Right ventricle myocardium superior (tissue), 1 donor: ENCODE results near the gene ANKLE2. TPM values are rescaled to one million over a fixed set of nuclear protein-coding genes. Genes with fewer than 3 reads are reported as not detected.

Experiments used
- total RNA-seq: library from RNA; stranded (reverse); fragmentation: NEBNext Ultra II Directional; extraction: Animal tissue kit (Norgen Biotek cat#: 25700); gene quantifications from one replicate; pipeline ENCODE4 v1.2.1, GENCODE V29; 2021
- donor health status: DM: no; HTN: yes; CAD: no; lungs with severe emphysema.

The ANKLE2 gene
- total RNA-seq, 1 donor from 2014 or later = 25.6 TPM

Other genes starting within 250 kb of the ANKLE2 start
- gene LRCOL1, start 151.2 kb downstream of the ANKLE2 start, total RNA-seq = not detected
- not detected for gene P2RX2, start 143.1 kb downstream of the ANKLE2 start, total RNA-seq
- 10.3 TPM for gene POLE, start 74.5 kb downstream of the ANKLE2 start, total RNA-seq
- gene PXMP2, start 74.2 kb downstream of the ANKLE2 start, total RNA-seq = 54.9 TPM
- gene PGAM5, start 51.0 kb downstream of the ANKLE2 start, total RNA-seq = 32.6 TPM
- gene GOLGA3, start 67.0 kb upstream of the ANKLE2 start, total RNA-seq = 24.8 TPM
- 10.5 TPM for gene CHFR, start 125.8 kb upstream of the ANKLE2 start, total RNA-seq
- 11.1 TPM for gene ZNF605, start 194.5 kb upstream of the ANKLE2 start, total RNA-seq
- 2.6 TPM for gene ZNF26, start 224.5 kb upstream of the ANKLE2 start, total RNA-seq